Stimulated activated CD8-positive, alpha-beta memory T cell treated with anti-CD3 and anti-CD28 coated beads, Interleukin-4, amount 100 ng/mL, for 24 hours (primary cell): ENCODE results near the gene AQP12B.
"Not testable (repeated sequence)": the region's sequence is repeated elsewhere in the genome, so short reads cannot be mapped to it uniquely, and the experiment has no call there.

Source experiments
- DNase-seq: peaks from one replicate; pipeline ENCODE4 v3.0.0-alpha.2; 2020; ENCODE audit warnings: low read depth

AQP12B gene

DNA sequence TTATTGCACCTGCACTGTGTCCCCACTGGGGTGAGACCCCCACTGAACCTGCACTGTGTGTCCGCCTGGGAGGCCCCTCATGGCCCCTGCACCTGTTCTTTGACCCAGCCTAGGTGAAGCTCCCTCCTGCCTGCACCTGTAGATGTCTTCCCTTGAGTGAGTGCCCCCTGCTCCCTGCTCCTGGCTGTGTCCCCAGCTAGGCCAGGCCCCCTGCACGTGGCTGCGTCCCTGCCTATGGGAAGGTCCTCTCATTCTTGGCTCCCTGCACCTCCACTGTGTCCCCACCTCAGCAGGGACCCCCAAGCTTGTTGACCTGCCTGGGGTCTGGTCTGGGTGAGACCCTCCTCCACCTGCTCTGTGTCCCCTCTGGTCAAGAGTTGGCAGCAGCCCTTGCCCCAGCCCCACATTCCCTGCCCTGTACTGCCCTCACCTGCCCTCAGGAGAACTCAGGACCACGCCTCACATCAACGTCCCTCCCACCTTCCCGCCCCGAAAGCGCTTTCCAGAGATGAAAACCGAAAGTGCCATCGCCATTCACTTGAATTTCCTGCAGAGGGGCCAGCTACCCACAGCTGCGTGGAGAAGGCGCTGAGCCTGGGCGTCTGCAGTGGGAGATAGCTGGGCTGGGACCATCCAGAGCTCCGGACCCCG lies 769 bp upstream of the AQP12B start:
- not testable (repeated sequence) for DNase-seq

GRCh38 chr2:240680185-240680584 lies 2.5 kb downstream of the AQP12B start:
- DNase-seq = not testable (repeated sequence)

GRCh38 chr2:240678909-240679308 lies 3.8 kb downstream of the AQP12B start:
- not testable (repeated sequence) for DNase-seq

GRCh38 chr2:240678043-240678442 lies 4.6 kb downstream of the AQP12B start:
- DNase-seq = not testable (repeated sequence)

- not testable (repeated sequence) for DNase-seq
Measured at GRCh38 chr2:240675345-240675744, 7.3 kb downstream of the AQP12B start.

- not testable (repeated sequence) for DNase-seq
Measured at GRCh38 chr2:240674461-240675184, 8.1 kb downstream of the AQP12B start.

GRCh38 chr2:240672701-240673190 lies 9.9 kb downstream of the AQP12B start:
- DNase-seq = no peak

DNA sequence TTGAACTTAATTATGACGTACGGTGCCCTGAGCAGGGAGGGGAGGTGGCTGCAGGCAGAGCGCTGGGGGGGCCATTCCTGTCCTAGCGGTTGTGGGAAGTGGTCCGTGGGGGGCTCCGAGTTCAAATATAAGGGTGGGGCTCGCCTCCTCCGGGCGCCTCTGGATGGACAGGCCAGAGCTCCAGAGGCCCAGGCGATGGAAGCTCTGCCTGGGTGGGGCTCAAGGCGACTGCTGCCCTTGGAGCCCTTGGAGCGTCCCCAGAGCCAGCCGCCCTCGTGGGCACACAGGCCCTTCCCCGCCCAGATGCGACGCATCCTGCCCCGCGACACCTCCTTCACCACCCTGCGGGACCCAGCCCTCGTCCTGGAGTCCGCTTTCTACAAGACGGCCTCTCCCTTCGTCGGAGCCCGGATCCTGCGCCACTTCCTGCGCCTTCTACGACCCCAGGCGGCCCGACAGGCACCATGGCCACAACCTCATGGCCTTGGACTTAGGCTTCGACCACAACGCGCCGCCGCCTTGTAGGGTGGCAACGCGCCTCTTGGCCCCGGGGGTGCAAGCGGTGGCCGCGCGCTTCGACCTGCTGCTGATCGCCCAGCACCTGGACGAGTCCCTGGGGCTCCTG lies 10.5 kb downstream of the AQP12B start:
- DNase-seq = no peak

DNA sequence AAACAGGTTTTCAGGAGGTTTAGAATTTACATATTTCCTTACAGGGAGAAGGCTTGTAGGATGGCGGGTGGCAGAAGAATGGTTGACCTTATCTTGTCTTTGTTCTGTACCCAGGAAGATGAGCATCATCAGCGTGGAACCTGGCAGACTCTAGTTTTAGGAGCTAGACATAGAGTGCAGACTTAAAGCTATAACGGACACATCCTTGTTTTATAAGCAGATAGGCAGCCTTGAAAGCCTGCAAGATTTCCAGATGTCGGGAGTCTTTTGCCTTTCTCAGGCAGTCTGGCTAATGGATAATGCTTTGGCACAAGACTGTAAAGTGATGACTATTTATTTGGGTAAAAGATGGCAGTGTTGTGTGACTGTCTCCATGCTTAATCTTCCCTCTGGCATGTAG lies 11.7 kb downstream of the AQP12B start:
- no peak for DNase-seq

GRCh38 chr2:240670402-240670801 lies 12.3 kb downstream of the AQP12B start:
- DNase-seq = no peak

- DNase-seq = no peak
Measured at GRCh38 chr2:240664622-240665021, 18.1 kb downstream of the AQP12B start.

GRCh38 chr2:240663546-240664190 lies 19.0 kb downstream of the AQP12B start:
- DNase-seq = no peak

DNA sequence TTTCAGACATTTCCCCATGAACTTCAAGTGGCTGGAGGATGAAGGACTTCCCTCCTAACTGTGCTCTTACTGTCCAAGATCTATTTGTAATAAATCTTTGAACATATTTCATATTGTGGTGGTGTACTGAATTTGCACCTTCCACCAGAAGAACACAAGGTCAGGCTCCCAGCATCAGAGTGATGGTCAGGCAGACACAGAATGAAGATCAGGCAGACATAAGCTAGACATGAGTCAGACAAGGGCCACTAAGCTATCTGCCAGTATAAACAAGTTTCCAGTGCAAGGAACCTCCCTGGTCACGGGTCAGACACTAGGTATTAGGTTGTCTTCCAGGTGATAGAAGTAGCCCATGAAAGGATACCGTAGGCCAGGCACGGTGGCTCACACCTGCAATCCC lies 20.0 kb downstream of the AQP12B start:
- DNase-seq = no peak

- DNase-seq = not testable (repeated sequence)
Measured at GRCh38 chr2:240659883-240660282, 22.8 kb downstream of the AQP12B start.

GRCh38 chr2:240655931-240656886 lies 26.5 kb downstream of the AQP12B start:
- DNase-seq = no peak

GRCh38 chr2:240651185-240651584 lies 31.5 kb downstream of the AQP12B start:
- DNase-seq = no peak

GRCh38 chr2:240650254-240650965 lies 32.3 kb downstream of the AQP12B start:
- no peak for DNase-seq

DNA sequence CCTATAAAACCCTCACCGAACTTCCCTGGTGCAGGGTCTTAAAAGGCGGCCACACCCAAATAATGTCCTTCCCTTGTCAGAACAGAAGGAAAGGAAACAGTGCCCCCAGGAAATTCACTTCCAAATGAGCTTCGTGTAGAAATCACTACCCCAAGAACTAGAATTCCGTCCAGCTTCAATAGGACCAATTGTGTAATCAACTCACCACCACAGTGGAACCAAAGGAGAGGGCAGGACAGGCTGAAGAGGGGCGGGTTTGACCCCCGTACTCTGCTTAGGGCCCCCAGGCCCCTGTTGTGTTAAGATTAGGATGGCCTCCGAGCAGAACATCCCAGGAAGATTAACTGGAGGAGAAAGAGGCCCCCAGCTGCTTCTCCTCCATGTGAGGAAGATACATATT lies 33.4 kb downstream of the AQP12B start:
- DNase-seq = no peak

DNA sequence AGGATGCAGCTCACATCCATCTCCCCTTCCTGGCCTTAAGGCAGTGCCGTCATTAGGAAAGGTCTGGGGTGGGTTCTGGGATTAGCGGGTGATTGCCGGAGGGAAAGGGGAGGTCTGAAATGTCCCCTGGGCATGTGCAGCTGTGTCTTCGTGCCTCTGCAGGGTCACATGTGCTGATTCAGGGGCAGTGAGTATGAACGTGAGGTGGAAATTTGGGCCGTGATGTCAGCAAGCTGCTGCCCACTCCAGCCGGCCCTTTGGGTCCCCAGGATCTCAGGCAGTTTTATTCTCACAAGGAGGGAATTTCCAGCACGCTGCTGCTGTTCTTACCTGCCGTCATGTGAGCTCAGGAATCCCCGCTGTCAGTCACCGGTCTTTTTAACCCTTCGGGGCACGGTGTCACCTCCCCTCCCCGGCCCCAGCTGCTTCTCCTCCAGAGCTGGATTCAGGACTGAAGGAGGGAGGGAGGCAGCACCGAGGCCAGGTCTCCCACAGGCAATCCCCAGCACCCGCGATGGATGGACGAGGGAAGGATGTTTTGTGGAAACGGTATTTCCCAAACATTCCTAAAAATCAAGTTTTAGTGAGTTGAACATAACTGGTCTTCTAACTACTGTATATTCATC lies 33.9 kb downstream of the AQP12B start:
- no peak for DNase-seq

DNA sequence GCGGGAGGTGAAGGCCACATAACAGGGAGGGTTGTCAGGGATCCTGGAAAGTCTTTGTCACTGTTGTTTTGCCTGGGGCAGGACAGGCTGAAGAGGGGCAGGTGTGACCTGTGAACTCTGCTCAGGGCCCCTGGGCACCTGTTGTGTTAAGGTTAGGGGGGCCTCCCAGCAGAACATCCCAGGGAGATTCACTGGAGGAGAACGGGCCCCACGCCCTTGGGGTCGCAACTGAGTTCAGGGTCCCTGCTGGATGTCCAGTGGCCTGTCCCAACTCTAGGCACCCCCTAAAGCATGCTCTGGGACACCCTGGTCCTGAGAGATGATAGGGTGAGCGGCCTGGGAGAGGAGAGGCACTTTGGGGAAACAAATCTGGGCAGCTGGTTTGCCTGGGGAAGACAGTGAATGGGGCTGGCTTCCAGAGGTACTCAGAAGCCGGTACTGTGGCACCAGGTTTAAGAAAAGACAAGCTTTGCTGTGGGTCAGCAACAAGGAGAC lies 34.5 kb downstream of the AQP12B start:
- no peak for DNase-seq
